GM12873 (cell line): Measurements from ENCODE around the gene SLC1A2.

Experiments
- TF ChIP-seq, protein P1 (sequence below): IDR thresholded peaks from 2 replicates; pipeline ENCODE4 v1.5.1; 2012; ENCODE audit warnings: low read depth, mild to moderate bottlenecking, moderate library complexity, low read length, control low read depth; ENCODE audit not compliant: insufficient read depth; ENCODE audit errors: missing control alignments

SLC1A2 gene

DNA sequence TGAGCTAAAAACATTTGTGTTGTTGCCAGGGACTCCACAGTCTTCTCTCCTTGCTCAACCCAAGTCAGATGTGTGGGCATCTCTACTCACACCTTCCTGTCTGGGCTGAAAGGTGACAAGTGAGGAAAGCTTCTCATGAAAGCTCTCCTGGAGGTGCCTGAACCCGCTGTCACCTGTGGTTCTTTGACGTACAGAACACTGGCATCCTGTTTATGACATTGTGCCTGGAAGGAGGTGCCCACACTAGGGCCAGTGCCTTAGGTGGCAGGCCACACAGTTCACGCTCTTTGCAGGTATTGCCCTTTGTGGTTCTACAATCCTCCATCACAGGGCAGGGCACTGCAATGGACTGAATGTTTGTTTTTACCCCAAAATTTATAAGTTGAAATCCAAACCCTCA lies 171.9 kb downstream of the SLC1A2 start:
- TF ChIP-seq, protein P1, sequence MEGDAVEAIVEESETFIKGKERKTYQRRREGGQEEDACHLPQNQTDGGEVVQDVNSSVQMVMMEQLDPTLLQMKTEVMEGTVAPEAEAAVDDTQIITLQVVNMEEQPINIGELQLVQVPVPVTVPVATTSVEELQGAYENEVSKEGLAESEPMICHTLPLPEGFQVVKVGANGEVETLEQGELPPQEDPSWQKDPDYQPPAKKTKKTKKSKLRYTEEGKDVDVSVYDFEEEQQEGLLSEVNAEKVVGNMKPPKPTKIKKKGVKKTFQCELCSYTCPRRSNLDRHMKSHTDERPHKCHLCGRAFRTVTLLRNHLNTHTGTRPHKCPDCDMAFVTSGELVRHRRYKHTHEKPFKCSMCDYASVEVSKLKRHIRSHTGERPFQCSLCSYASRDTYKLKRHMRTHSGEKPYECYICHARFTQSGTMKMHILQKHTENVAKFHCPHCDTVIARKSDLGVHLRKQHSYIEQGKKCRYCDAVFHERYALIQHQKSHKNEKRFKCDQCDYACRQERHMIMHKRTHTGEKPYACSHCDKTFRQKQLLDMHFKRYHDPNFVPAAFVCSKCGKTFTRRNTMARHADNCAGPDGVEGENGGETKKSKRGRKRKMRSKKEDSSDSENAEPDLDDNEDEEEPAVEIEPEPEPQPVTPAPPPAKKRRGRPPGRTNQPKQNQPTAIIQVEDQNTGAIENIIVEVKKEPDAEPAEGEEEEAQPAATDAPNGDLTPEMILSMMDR = no peak

DNA sequence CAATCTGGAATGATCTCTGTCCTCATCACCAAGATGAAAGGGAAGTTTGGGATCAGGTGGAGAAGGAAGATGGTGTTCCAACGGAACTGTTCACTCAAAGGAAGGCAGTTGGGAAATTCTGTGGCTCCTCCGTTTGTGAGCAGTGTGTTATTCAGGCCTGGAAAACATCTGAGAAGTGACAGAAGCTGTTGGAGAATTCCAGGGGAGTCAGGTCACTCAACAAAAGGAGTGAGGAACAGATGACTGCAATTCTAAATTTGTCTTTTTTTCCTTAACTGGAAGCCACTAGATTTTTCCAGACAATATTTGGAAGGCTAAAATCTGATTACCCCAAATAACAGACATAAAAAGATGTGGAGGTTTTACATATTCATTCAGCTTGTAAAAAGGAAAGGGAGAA lies 172.6 kb downstream of the SLC1A2 start:
- TF ChIP-seq, protein P1 = no peak

DNA sequence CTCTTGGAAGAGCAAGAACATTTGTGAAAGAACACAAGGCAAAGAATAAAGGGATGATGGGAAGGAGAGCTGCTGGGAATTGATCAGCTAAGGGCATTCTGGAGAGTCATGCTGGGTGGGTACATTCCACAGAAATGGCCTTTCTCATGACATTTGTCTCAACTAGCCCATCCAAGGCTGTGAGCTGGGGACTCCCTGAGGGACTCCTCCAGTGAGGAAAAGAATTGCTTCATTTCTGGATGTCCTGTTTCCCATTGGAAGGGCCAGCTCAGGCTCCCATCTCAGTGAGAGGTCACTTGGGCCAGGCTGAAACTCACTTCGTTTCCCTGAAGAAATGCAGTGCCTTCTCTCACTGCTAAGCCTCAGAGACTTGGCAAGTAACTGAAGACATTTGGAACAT lies 173.6 kb downstream of the SLC1A2 start:
- TF ChIP-seq, protein P1 = no peak

DNA sequence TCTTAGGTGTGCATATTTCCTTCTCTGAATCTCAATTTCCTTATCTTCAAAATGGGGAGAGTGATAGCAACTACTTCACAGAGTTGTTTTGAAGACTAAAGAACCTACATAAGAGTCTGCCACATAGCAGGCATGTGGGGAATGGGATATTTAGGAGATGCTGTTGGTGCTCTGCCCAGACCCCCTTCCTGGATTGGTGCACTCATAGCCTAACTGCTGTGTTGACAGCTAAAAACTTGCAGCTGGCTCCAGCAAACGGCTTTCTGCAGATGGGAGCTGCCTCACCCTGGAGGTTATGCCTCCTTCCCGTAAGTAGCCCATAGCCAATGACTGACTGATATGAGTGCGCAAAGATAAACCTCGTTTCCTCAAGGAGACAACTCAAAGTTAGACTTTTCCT lies 174.3 kb downstream of the SLC1A2 start:
- TF ChIP-seq, protein P1 = no peak

DNA sequence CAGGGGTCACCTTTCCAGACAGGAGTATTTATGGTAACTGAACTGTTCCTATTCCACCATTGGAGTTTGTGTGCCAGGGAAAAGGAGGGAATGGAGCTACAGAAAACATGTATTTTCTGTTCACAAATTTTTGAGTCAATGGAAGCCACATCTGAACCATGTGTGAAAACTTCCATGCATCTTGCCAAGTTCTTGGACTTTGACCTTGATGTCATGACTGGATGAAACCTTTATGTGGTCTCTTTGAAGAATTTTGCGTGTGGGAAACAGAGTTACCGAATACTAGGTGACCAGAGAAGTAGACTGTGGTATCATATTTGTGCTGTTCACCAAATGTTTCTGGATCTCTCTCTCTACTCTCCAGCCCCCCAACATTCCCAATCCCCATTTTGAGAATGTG lies 175.6 kb downstream of the SLC1A2 start:
- TF ChIP-seq, protein P1 = no peak

DNA sequence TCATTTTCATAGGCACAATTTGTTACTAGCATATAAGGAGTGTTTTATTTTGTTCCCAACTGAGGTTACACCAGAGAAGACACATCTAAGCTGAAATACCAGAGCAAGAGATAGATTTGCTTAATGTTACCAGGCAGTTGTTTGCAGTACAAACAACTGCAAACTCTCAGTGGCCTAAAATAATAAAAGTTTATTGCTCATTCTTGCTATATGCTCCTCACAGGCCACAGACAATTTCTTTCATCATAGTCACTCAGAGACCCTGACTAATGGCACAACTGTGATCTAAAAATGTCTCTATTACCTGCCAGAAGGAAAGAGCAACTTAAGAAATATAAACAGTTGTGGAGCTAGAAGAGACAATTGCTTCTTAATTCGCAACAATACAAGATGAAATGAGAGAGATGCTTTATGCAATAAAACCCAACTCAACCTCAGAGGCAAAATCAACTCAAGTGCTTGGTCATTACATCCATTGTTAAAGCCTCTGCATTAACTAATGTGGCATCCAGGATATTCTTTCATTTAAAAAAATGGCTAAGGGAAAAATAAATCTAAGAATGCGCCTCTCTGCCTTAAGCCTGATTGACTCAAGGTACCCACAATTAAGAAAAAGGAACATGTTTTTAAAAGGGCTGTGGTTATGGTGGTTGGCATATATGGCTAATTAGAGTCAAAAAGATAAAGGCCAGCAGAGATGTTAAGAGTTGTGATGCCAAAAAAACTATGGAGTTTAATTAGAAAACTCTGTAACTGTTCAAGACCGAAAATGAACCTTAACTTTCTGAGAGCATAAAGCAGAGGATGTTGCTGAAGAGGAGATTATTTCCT lies 176.7 kb downstream of the SLC1A2 start:
- TF ChIP-seq, protein P1 = no peak

DNA sequence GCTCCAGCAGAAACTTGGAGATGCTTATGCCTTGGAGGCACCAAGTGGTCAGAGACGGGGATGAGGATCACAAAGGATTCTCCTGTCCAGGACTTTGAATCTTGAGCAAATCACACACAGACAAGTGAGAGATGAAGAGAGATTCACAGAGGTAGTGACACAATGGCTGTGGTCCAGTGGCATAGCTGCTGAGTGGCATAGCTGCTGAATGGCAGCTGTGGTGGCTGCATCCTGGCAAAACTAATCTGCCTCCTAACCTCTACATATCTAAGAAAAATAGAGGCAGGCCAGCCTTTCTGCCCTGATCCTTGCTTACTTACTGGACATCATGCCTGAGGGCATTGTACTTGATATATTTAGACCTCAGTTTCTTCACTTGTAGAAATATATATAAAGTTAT lies 177.8 kb downstream of the SLC1A2 start:
- TF ChIP-seq, protein P1 = no peak
